ENCODE results near the gene MPZL1. TPM values are rescaled to one million over a fixed set of nuclear protein-coding genes. Genes with fewer than 3 reads are reported as not detected.

MPZL1 gene
- total and polyA plus RNA-seq, 12 donors = 12.8 to 52.5 (median 24.6) TPM

Other genes starting within 250 kb of the MPZL1 start
- gene CD247, start 203.5 kb upstream of the MPZL1 start, total RNA-seq = 1 to 10 TPM in 2 of 10 donors, under 1 TPM in 7, not detected in 1; 0.31 to 6.5 (median 0.74) TPM
- gene CD247, start 203.5 kb upstream of the MPZL1 start, polyA plus RNA-seq = under 1 TPM; 0.39 to 0.66 TPM
- gene CREG1, start 168.2 kb upstream of the MPZL1 start, total RNA-seq = 100 to 1,000 TPM in 1 of 10 donors, 10 to 100 TPM in 9; 56.9 to 113 (median 76.7) TPM
- gene CREG1, start 168.2 kb upstream of the MPZL1 start, polyA plus RNA-seq = 10 to 100 TPM; 30.5 to 35.2 TPM
- 10 to 100 TPM; 27.9 to 50.2 (median 39.7) TPM for gene RCSD1, start 91.8 kb upstream of the MPZL1 start, total RNA-seq
- gene RCSD1, start 91.8 kb upstream of the MPZL1 start, polyA plus RNA-seq = 10 to 100 TPM in 1 of 2 donors, 1 to 10 TPM in 1; 9.0 to 13.5 TPM
- under 1 TPM; 0.10 to 0.70 (median 0.19) TPM for gene ADCY10, start 192.2 kb downstream of the MPZL1 start, total RNA-seq
- under 1 TPM; 0.15 to 0.16 TPM for gene ADCY10, start 192.2 kb downstream of the MPZL1 start, polyA plus RNA-seq
- gene DCAF6, start 214.7 kb downstream of the MPZL1 start, total RNA-seq = 100 to 1,000 TPM; 155 to 226 (median 205) TPM
- 10 to 100 TPM; 49.0 to 65.8 TPM for gene DCAF6, start 214.7 kb downstream of the MPZL1 start, polyA plus RNA-seq
- 100 to 1,000 TPM; 168 to 268 (median 226) TPM for gene MPC2, start 215.1 kb downstream of the MPZL1 start, total RNA-seq
- 100 to 1,000 TPM; 131 to 186 TPM for gene MPC2, start 215.1 kb downstream of the MPZL1 start, polyA plus RNA-seq